Glutamatergic neuron (in vitro differentiated cells): Measurements from ENCODE around the gene ATP6V1G1. TPM values are rescaled to one million over a fixed set of nuclear protein-coding genes. Genes with fewer than 3 reads are reported as not detected.

ENCODE experiments used
- DNase-seq: peaks from one replicate; pipeline ENCODE4 v3.0.0; 2022
- H3K27ac Mint-ChIP-seq: one replicate; pipeline ENCODE4 v1.8.0; 2020; ENCODE audit warnings: mild to moderate bottlenecking, mixed read lengths, inconsistent platforms; ENCODE audit not compliant: unreplicated experiment
- H3K27me3 Mint-ChIP-seq: one replicate; pipeline ENCODE4 v1.8.0; 2020; ENCODE audit warnings: mild to moderate bottlenecking, moderate library complexity, mixed read lengths, inconsistent platforms; ENCODE audit not compliant: unreplicated experiment
- H3K36me3 Mint-ChIP-seq: one replicate; pipeline ENCODE4 v1.8.0; 2020; ENCODE audit warnings: mild to moderate bottlenecking, mixed read lengths, inconsistent platforms; ENCODE audit not compliant: unreplicated experiment
- H3K4me1 Mint-ChIP-seq: one replicate; pipeline ENCODE4 v1.8.0; 2020; ENCODE audit warnings: mild to moderate bottlenecking, low read depth, mixed read lengths, inconsistent platforms; ENCODE audit not compliant: unreplicated experiment
- H3K4me3 Mint-ChIP-seq: one replicate; pipeline ENCODE4 v1.8.0; 2020; ENCODE audit warnings: mild to moderate bottlenecking, mixed read lengths, inconsistent platforms; ENCODE audit not compliant: unreplicated experiment
- H3K9me3 Mint-ChIP-seq: one replicate; pipeline ENCODE4 v1.8.0; 2020; ENCODE audit warnings: mild to moderate bottlenecking, moderate library complexity, mixed read lengths, inconsistent platforms; ENCODE audit not compliant: unreplicated experiment
- CTCF ChIP-seq: fragments of 200-600 bp; sonication (generic); IDR thresholded peaks from one replicate; pipeline ENCODE4 v1.5.0; 2021; ENCODE audit not compliant: partially characterized antibody, unreplicated experiment
- total RNA-seq: library from RNA; stranded (reverse); fragmentation: NEBNext Ultra II Directional; extraction: Animal tissue kit (Norgen Biotek cat#: 25700); gene quantifications from one replicate; pipeline ENCODE4 v1.2.1, GENCODE V29; 2021; ENCODE audit not compliant: unreplicated experiment

Gene ATP6V1G1
- total RNA-seq, 1 donor from 2014 or later, result 156 TPM

GRCh38 chr9:114612272-114612923, 24.8 kb downstream of the ATP6V1G1 start:
- H3K27me3 Mint-ChIP-seq, result peaks cover 1% of the 10 kb centered on the region
- H3K4me1 Mint-ChIP-seq, result no peaks in the 10 kb centered on the region
- H3K27ac Mint-ChIP-seq, result peak overlapping the region; percentile 55
- no peak for TF ChIP-seq CTCF
- DNase-seq, result no peak
- H3K36me3 Mint-ChIP-seq, result no peaks in the 10 kb centered on the region
- peak overlapping the region; percentile 89 for H3K4me3 Mint-ChIP-seq
- H3K9me3 Mint-ChIP-seq, result peaks cover 4% of the 10 kb centered on the region

GRCh38 chr9:114613087-114613486, 25.5 kb downstream of the ATP6V1G1 start:
- Mint-ChIP-seq H3K4me3 (no peak overlapping the region), H3K9me3 (peaks cover 4% of the 10 kb centered on the region), H3K27me3 (peaks cover 1% of the 10 kb centered on the region), H3K27ac (no peak overlapping the region), H3K4me1 (no peaks in the 10 kb centered on the region), H3K36me3 (no peaks in the 10 kb centered on the region)
- TF ChIP-seq CTCF, result no peak
- no peak for DNase-seq

GRCh38 chr9:114613919-114614318, 26.4 kb downstream of the ATP6V1G1 start:
- Mint-ChIP-seq H3K4me3 (no peak overlapping the region), H3K36me3 (no peaks in the 10 kb centered on the region), H3K27me3 (peaks cover 1% of the 10 kb centered on the region), H3K4me1 (no peaks in the 10 kb centered on the region), H3K9me3 (peaks cover 4% of the 10 kb centered on the region), H3K27ac (no peak overlapping the region)
- TF ChIP-seq CTCF, result no peak
- DNase-seq, result no peak

- Mint-ChIP-seq H3K4me3 (no peak overlapping the region), H3K27me3 (peaks cover 1% of the 10 kb centered on the region), H3K27ac (no peak overlapping the region), H3K36me3 (no peaks in the 10 kb centered on the region), H3K4me1 (no peaks in the 10 kb centered on the region), H3K9me3 (peaks cover 4% of the 10 kb centered on the region)
- no peak for TF ChIP-seq CTCF
- DNase-seq, result no peak
These were observed 26.8 kb downstream of the ATP6V1G1 start for GRCh38 chr9:114614373-114614772.

GRCh38 chr9:114616684-114617520, 29.3 kb downstream of the ATP6V1G1 start:
- Mint-ChIP-seq H3K4me3 (no peak overlapping the region), H3K36me3 (no peaks in the 10 kb centered on the region), H3K27ac (no peak overlapping the region), H3K27me3 (no peaks in the 10 kb centered on the region), H3K4me1 (no peaks in the 10 kb centered on the region), H3K9me3 (no peaks in the 10 kb centered on the region)
- no peak for TF ChIP-seq CTCF
- no peak for DNase-seq
